Colonic mucosa (tissue), 4 donors: Measurements from ENCODE around the gene MSH3. TPM values are rescaled to one million over a fixed set of nuclear protein-coding genes. Genes with fewer than 3 reads are reported as not detected.

Experiments used
- DNase-seq: peaks from one replicate; pipeline ENCODE4 v3.0.0-alpha.2; 2020
- H3K27ac ChIP-seq: fragments of 200-600 bp; one replicate; pipeline ENCODE4 v1.8.0; 2021
- H3K27me3 ChIP-seq: fragments of 200-600 bp; one replicate; pipeline ENCODE4 v1.8.0; 2021
- H3K36me3 ChIP-seq: fragments of 200-600 bp; one replicate; pipeline ENCODE4 v1.8.0; 2021
- H3K4me1 ChIP-seq: fragments of 200-600 bp; one replicate; pipeline ENCODE4 v1.8.0; 2021; ENCODE audit warnings: mild to moderate bottlenecking
- H3K4me3 ChIP-seq: fragments of 200-600 bp; one replicate; pipeline ENCODE4 v1.8.0; 2021
- H3K9ac ChIP-seq, 2 donors: one replicate each; pipeline ENCODE4 v1.7.0; 2013; ENCODE audit warnings: control low read depth in 2 of 2, low read depth in 2 of 2, low read length in 2 of 2
- H3K9me3 ChIP-seq: fragments of 200-600 bp; one replicate; pipeline ENCODE4 v1.8.0; 2021
- CTCF ChIP-seq: fragments of 200-600 bp; IDR thresholded peaks from one replicate; pipeline ENCODE4 v1.8.0; 2022; ENCODE audit warnings: antibody characterized with exemption, mild to moderate bottlenecking
- intact Hi-C: fragments of 100-400 bp; cut with DNase I; formaldehyde crosslinking; loops from one replicate; pipeline ENCODE4 v1.14.1; 2022
- total RNA-seq, 2 donors: library from RNA; stranded (reverse); fragmentation: NEBNext Ultra II Directional in 1 of 2; extraction: Animal tissue kit (Norgen Biotek cat#: 25700) in 1 of 2; gene quantifications; one replicate each; pipeline ENCODE4 v1.2.1, GENCODE V29; 2021
- donor health status: healthy.
- donor health status: DM: no; HTN: no; CAD: no.
- donor health status: DM: no; HTN: no; CAD: no.

The MSH3 gene
- total RNA-seq, 2 donors from 2014 or later = 15.1 to 16.3 TPM

DNA sequence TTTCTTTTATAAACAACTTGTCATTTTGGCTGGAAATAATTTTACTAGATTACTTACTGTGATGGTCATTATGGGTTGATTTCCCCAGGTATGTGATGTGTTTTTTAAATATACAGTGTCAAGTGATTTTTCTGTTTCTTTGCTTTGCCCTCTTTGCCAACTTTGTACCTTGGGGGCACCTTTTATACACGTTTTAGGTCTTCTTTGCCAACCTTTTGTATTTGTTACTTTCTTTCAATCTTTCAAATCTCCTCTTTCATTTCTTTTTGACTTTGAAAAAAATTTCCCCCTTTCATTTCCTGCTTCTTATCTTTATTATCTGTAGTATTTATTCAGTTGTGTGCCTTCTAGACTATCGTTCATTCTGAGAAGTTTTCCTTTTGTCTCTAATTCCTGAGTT, 65.7 kb downstream of the MSH3 start:
- no peak overlapping the region for H3K4me3 ChIP-seq
- no peak overlapping the region for H3K27ac ChIP-seq
- no peaks in the 10 kb centered on the region for H3K4me1 ChIP-seq
- no peak for DNase-seq
- TF ChIP-seq CTCF = no peak
- H3K9me3 ChIP-seq = no peaks in the 10 kb centered on the region
- intact Hi-C loops = loop anchor here (10.0 kb wide), 1 partner anchor 385 kb away; no protein-coding TSS in a partner anchor
- no peak overlapping the region for H3K9ac ChIP-seq
- no peaks in the 10 kb centered on the region for H3K36me3 ChIP-seq
- H3K27me3 ChIP-seq = no peaks in the 10 kb centered on the region

- no peak for TF ChIP-seq CTCF
- Histone ChIP-seq H3K4me3 (no peak overlapping the region), H3K9me3 (no peaks in the 10 kb centered on the region), H3K4me1 (no peaks in the 10 kb centered on the region), H3K36me3 (no peaks in the 10 kb centered on the region), H3K9ac (no peak overlapping the region), H3K27me3 (no peaks in the 10 kb centered on the region), H3K27ac (no peak overlapping the region)
- DNase-seq = no peak
- intact Hi-C loops = loop anchor here (10.0 kb wide), 1 partner anchor 382 kb away; no protein-coding TSS in a partner anchor
These were observed 68.5 kb downstream of the MSH3 start for GRCh38 chr5:80722916-80723315.

- H3K27ac ChIP-seq = no peak overlapping the region
- no peaks in the 10 kb centered on the region for H3K9me3 ChIP-seq
- TF ChIP-seq CTCF = no peak
- intact Hi-C loops = loop anchor here (10.0 kb wide), 1 partner anchor 379 kb away; no protein-coding TSS in a partner anchor
- DNase-seq = no peak
- no peak overlapping the region for H3K9ac ChIP-seq
- H3K4me3 ChIP-seq = no peak overlapping the region
- H3K36me3 ChIP-seq = no peaks in the 10 kb centered on the region
- no peaks in the 10 kb centered on the region for H3K27me3 ChIP-seq
- no peaks in the 10 kb centered on the region for H3K4me1 ChIP-seq
These were observed 71.0 kb downstream of the MSH3 start for GRCh38 chr5:80725446-80725845.

GRCh38 chr5:80736730-80737129, 82.3 kb downstream of the MSH3 start:
- no peaks in the 10 kb centered on the region for H3K36me3 ChIP-seq
- no peak for TF ChIP-seq CTCF
- no peaks in the 10 kb centered on the region for H3K27me3 ChIP-seq
- no peaks in the 10 kb centered on the region for H3K4me1 ChIP-seq
- intact Hi-C loops = no loop called here
- H3K9me3 ChIP-seq = no peaks in the 10 kb centered on the region
- no peak overlapping the region for H3K9ac ChIP-seq
- no peak overlapping the region for H3K4me3 ChIP-seq
- no peak for DNase-seq
- no peak overlapping the region for H3K27ac ChIP-seq

DNA sequence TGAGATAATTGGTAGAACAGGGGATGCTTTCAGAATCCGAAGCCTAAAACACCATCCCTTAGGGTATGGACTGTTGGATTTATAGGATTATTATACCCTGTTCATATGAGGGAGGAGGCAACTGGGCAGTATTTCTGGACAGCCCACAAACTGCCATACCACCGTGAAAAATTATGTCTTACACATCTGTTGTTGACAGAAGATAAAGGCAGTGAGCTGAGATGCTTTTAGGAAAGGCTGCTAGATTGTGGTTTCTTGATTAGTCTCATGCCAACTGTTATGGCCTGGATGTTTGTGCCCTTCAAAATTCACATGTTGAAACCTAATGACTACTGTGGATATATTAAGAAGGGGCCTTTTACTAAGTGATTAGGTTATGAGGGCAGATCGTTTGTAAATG, 84.0 kb downstream of the MSH3 start:
- no peaks in the 10 kb centered on the region for H3K9me3 ChIP-seq
- intact Hi-C loops = no loop called here
- H3K9ac ChIP-seq = no peak overlapping the region
- H3K36me3 ChIP-seq = no peaks in the 10 kb centered on the region
- H3K27ac ChIP-seq = no peak overlapping the region
- TF ChIP-seq CTCF = no peak
- DNase-seq = no peak
- no peak overlapping the region for H3K4me3 ChIP-seq
- no peaks in the 10 kb centered on the region for H3K4me1 ChIP-seq
- H3K27me3 ChIP-seq = no peaks in the 10 kb centered on the region

DNA sequence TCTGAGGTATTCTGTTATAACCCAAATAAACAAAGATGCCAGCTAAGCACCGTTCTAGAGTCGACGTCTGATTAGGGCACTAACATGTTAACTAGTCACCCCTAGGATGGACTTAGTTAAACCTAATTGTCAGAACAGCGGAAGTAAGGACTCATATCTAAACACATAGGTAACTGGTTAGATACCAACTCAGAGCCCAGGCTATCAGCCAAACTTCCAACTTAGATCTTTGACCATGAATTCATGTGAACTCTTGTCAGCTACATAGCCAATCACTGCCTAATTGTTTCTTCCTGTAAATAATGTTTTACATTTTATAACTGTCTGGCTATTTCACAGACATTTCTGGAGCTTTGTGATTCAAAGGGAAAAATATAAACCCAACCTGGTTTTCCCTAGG, 84.6 kb downstream of the MSH3 start:
- no peak for DNase-seq
- H3K4me3 ChIP-seq = no peak overlapping the region
- no peaks in the 10 kb centered on the region for H3K4me1 ChIP-seq
- H3K27ac ChIP-seq = no peak overlapping the region
- no peaks in the 10 kb centered on the region for H3K27me3 ChIP-seq
- no peak for TF ChIP-seq CTCF
- no peaks in the 10 kb centered on the region for H3K36me3 ChIP-seq
- no peaks in the 10 kb centered on the region for H3K9me3 ChIP-seq
- intact Hi-C loops = no loop called here
- H3K9ac ChIP-seq = no peak overlapping the region
